GM18951 (cell line): ENCODE data around the gene TAS2R40.

Source experiments
- POLR2A ChIP-seq: IDR thresholded peaks from 4 replicates; pipeline ENCODE4 v1.6.1; 2011; ENCODE audit warnings: mild to moderate bottlenecking; ENCODE audit not compliant: insufficient read length, insufficient read depth; ENCODE audit errors: extremely low read depth
- in situ Hi-C: fragments of 300-500 bp; cut with MboI; formaldehyde crosslinking; loops from one replicate; pipeline ENCODE4 v1.12.0; 2022; ENCODE audit warnings: low sequenced_read_pairs, mixed read lengths, inconsistent platforms; ENCODE audit not compliant: unreplicated experiment

TAS2R40 gene

DNA sequence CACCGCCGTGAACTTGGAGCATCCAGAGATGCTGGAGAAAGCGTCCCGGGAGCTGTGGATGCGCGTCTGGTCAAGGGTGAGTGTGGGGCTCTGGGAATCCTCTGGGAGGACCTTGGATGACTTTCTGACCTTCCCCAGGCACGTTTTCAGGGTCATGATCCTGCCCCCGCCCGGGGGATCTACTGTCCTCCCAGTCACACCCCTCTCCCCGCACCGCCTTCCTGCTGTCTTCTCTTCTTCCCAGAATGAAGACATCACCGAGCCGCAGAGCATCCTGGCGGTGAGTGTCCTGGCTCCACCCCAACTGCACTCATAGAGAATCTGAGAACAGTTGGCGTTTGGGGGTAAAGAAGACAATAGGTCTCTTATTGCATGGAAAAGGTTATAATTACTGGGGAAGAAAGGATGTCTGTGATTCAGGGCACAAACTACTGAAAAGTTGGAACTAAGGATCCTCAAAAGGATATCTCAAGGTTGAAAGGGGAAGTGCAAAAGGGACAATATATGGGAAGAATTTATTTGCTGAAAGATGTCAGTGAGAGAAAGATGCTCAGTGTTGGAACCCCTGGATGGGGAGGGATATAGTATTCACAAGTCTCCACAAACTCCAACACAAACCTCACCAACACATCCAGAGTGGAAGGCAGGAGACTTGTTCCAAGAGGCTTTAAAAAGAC, 43.3 kb downstream of the TAS2R40 start:
- TF ChIP-seq POLR2A: no peak
- in situ Hi-C loops: no loop called here

DNA sequence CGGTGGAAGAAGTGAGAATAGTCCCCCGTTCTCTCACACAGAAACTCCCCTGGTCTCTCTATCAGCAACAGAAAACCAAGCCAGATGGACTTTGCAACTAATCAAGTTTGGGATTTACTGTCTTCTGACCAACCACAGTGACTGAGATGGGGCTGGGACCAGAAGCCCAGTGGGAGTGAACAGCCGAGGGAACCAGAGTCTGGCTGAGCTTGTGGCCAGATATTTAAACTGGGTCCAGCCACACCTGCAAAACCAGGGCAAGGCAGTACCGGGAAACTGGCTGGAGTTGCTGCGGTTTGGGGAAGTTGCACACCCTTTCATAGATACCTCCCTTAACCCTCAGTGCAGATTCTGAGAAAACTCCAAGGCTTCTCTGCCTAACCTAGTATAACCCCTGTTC, 47.4 kb downstream of the TAS2R40 start:
- in situ Hi-C loops: no loop called here
- no peak for TF ChIP-seq POLR2A

DNA sequence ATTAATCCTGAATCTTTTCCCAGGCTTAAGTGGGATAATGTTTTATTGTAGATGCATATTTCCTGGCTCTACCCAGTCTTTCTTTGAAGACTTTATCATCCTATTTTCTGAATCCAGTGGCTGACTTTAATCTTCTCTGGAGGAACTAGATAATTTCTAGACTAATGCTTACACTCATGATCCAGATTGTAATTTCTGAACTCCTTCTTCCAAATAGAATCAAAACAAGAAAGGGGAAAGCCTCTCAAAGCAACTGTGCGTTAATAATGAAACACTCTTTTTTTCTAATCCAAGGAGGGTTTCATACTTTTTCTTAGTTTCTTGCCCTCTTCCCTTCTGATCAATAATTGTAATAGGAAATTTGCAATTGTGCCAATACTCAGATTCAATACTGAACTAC, 49.4 kb downstream of the TAS2R40 start:
- no peak for TF ChIP-seq POLR2A
- in situ Hi-C loops: no loop called here
